ENCODE results near the gene SEC61A1. TPM values are rescaled to one million over a fixed set of nuclear protein-coding genes. Genes with fewer than 3 reads are reported as not detected.

SEC61A1 gene
- total RNA-seq, 1 experiment from 2014 or later, result 148 TPM

DNA sequence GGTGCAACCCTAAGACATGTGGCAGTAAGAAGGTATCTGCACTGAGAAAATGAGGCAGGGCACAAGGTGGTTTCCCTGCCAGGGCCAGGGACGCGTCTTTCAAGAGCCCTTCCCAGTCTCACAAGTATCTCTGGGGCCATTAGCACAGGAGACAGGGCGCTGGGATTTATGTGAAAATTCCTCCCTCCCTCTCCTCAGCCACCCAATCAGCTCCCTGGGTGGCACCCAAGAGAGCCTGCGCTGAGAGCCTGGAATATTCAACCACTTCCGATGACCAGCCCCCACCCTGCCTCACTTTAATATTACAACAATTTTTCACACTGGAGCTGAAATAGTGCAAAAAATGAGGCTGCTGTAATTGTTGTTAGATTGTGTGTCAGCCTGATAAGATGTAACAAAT is 26.1 kb downstream of the SEC61A1 start:
- H3K4me1 ChIP-seq, result peaks cover 10% of the 10 kb centered on the region
- H3K36me3 ChIP-seq, result peaks cover 26% of the 10 kb centered on the region
- no peak overlapping the region for H3K27ac ChIP-seq
- no peak for DNase-seq
- H3K9me3 ChIP-seq (replicated peaks), result no peaks in the 10 kb centered on the region
- no peak overlapping the region for H3K4me3 ChIP-seq
- H3K27me3 ChIP-seq, result no peaks in the 10 kb centered on the region

DNA sequence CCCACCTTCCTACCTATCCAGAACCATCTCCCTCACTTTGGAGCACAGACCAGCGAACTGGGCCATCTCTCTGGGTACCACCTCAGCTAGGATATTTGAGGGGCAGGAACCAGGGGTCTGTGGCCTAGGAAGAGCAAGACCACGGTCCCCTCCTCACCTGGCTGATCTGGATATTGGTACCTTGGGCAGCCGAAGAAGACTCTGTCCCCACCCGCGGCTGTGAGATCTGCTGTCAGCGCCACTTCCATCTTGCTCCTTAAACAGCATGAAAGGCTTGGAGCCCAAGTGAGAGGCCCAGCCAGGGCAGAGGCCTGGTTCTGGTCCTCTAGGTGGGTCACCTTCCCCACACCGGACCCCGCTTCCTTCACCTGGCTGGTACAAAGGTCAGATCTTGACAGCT is 26.6 kb downstream of the SEC61A1 start:
- Histone ChIP-seq H3K27me3 (no peaks in the 10 kb centered on the region), H3K36me3 (peaks cover 26% of the 10 kb centered on the region), H3K4me1 (peaks cover 10% of the 10 kb centered on the region), H3K9me3 (replicated peaks) (no peaks in the 10 kb centered on the region), H3K27ac (no peak overlapping the region), H3K4me3 (no peak overlapping the region)
- DNase-seq, result no peak

DNA sequence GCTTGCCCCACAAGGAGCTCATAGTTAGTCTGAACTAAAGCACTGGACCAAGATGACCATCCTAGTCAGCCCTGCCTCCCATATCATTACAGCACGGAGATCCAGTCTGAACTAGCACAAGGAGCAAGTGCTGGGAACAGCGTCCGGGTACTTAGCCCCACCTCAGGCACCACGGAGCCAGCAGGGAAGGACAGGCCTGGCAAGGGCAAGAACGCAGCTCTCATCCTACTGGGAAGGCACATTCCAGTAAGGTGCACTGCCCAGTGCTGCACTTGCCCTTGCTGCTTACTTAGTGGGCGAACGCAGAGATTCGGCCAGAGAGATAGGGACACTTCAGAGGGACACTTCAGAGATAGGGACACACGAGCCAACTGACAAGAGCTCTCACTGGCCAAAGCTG is 27.6 kb downstream of the SEC61A1 start:
- H3K36me3 ChIP-seq, result peaks cover 29% of the 10 kb centered on the region

DNA sequence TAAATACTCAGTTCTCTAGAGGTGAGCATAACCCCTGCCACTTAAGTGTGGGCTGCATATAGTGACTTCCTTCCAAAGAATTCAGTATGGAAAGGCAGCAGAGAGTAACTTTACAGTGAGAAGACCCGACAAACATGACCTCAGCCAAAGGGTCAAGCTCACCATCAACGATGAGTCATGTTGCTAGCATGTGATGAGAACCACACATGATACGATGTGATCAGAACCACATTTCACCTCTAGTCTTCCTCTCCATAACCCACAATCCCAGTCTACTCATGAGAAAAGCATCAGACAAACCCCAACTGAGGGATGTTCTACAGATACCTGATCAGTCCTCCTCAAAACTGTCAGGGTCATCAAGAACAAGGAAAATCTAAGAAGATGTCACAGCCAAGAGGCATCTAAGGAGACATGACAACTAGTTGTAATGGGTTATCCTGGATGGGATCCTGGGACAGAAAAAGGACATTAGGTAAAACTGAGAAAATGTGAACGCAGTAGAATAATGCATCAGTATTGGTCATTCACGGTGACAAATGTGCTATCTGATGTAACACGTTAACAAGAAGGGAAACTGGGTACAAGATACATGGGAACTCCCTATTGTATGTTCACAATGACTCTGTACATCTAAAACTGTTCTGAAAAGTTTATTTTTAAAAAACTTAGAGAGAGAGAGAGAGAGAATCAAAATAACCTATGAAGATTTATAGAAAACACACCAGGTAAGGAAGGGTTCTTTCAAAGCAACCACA is 28.3 kb downstream of the SEC61A1 start:
- Histone ChIP-seq H3K4me1 (peaks cover 10% of the 10 kb centered on the region), H3K4me3 (no peak overlapping the region), H3K9me3 (replicated peaks) (no peaks in the 10 kb centered on the region), H3K36me3 (peaks cover 25% of the 10 kb centered on the region), H3K27ac (no peak overlapping the region), H3K27me3 (no peaks in the 10 kb centered on the region)
- DNase-seq, result peak; percentile 29 to 41

More for the DNA sequence above, 27.6 kb downstream of the SEC61A1 start:
- no peak overlapping the region for H3K4me3 ChIP-seq
- H3K4me1 ChIP-seq, result peaks cover 10% of the 10 kb centered on the region
- no peak overlapping the region for H3K27ac ChIP-seq
- H3K9me3 ChIP-seq (replicated peaks), result no peaks in the 10 kb centered on the region
- no peak for DNase-seq
- no peaks in the 10 kb centered on the region for H3K27me3 ChIP-seq

DNA sequence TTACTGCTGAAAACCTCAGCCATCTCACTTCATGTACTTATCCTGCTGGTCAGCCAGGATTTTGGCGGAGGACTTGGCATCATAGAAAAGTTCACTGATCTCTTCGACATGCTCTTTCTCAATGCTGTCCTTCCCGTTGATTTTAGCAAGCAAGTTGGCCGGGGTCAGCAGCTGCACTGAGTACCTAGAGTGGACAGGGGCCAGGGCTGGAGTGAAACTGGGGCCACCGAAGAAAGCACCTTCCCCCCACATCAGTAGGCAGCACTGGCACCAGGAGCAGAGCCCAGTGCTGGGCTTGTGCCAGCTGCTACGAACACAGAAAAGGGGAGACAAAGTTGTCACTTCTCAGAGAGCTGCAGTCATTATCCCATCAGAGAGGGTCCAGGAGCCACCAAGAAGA is 29.0 kb downstream of the SEC61A1 start:
- no peaks in the 10 kb centered on the region for H3K9me3 ChIP-seq (replicated peaks)
- H3K27me3 ChIP-seq, result no peaks in the 10 kb centered on the region
- H3K27ac ChIP-seq, result no peak overlapping the region
- DNase-seq, result no peak
- H3K36me3 ChIP-seq, result peaks cover 21% of the 10 kb centered on the region
- H3K4me1 ChIP-seq, result peaks cover 10% of the 10 kb centered on the region
- H3K4me3 ChIP-seq, result no peak overlapping the region

DNA sequence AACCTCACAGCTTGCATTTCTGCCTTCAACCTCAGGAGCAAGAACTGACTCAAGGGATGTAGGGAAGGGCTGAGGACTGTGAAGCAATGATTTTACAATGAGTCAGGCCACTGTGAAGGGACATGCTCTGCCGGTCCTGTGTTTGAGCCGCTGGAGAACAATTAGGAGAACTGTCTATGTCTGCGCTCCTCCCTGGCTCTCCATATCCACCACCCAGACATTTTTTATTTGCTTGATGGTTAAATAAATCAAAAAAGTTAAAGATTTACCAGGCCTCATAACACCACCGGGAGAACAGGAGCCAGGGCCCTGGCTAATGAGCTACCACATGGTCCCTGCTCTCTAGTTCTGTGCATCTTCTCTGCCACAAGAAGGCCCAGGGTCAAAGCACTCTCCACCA is 29.6 kb downstream of the SEC61A1 start:
- peaks cover 20% of the 10 kb centered on the region for H3K36me3 ChIP-seq
- H3K4me1 ChIP-seq, result peaks cover 10% of the 10 kb centered on the region
- H3K9me3 ChIP-seq (replicated peaks), result no peaks in the 10 kb centered on the region
- no peak overlapping the region for H3K27ac ChIP-seq
- H3K27me3 ChIP-seq, result no peaks in the 10 kb centered on the region
- DNase-seq, result no peak
- H3K4me3 ChIP-seq, result no peak overlapping the region

DNA sequence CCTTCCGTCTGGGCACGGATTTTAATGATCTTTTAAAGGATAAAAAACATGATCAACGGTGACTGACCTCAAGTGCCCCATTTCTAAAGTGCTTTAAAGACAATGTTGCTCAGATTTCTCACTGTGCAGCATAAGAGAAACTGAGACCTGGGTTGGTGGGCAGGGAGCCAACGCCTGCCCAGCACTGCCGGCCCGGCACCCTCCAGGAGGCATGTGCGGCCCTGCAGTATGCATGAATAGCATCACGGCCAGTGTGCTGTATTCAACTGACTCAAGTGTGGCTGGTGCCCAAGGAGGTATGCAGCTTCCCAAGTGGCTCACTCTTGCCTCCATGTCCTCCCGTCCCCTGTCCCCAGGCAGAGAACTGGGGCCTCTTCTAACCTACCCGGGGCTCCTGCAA is 30.3 kb downstream of the SEC61A1 start:
- H3K27ac ChIP-seq, result no peak overlapping the region
- no peak for DNase-seq
- no peaks in the 10 kb centered on the region for H3K27me3 ChIP-seq
- peaks cover 10% of the 10 kb centered on the region for H3K4me1 ChIP-seq
- peaks cover 24% of the 10 kb centered on the region for H3K36me3 ChIP-seq
- no peak overlapping the region for H3K4me3 ChIP-seq
- H3K9me3 ChIP-seq (replicated peaks), result no peaks in the 10 kb centered on the region

DNA sequence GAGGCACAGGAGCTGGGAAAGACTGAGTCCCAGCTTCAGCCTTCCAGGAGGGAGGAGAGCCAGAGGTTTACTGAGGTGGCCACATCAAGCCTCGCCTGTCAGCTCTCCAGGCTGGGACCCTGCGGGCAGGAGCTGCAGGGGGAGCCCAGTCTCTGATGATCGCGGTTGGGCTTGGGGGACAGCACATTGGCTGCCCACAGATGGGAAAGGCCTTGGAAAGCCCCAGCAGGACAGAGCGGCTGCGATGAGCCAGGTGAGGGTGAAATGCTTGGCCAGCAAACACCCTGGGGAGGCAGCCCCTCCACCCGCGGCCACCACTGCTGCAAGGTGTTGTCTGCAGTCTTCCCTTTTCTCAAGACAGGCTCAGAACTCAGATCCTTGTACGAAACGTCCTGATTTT is 31.2 kb downstream of the SEC61A1 start:
- no peak overlapping the region for H3K27ac ChIP-seq
- H3K36me3 ChIP-seq, result peaks cover 25% of the 10 kb centered on the region
- H3K9me3 ChIP-seq (replicated peaks), result no peaks in the 10 kb centered on the region
- no peaks in the 10 kb centered on the region for H3K27me3 ChIP-seq
- H3K4me1 ChIP-seq, result peaks cover 10% of the 10 kb centered on the region
- H3K4me3 ChIP-seq, result no peak overlapping the region
- no peak for DNase-seq

DNA sequence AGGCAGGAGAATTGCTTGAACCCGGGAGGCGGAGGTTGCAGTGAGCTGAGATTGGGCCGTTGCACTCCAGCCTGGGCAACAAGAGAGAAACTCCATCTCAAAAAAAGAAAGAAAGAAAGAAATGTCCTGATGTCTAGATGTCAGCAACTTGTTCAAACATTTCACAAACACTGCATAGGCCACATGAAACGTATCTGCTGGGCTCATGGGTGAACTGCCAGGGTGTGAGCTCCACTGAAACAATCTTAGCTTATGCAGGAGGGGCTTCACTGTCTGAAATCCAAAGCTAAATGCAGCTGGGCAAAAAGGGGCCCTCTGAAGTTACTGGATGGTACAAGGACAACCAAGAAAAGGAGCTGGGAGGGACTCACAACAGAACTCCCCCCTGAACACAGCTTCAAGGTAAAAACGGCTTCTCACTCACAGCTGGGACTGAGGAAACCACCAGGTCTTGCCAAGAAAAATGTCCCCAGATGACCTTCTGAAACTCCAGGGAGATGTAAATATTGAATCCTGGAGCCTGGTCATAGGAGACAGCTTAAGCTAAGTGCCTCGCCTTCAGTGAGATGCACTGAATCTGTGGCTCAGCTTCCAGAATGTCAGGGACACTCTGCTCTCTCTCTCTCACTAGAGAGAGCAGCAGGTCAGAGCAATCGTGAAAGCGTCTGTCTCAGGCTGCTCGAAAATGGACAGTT is 31.9 kb downstream of the SEC61A1 start:
- Histone ChIP-seq H3K27me3 (no peaks in the 10 kb centered on the region), H3K36me3 (peaks cover 25% of the 10 kb centered on the region), H3K9me3 (replicated peaks) (no peaks in the 10 kb centered on the region), H3K27ac (no peak overlapping the region), H3K4me3 (no peak overlapping the region), H3K4me1 (peaks cover 10% of the 10 kb centered on the region)
- DNase-seq, result no peak

DNA sequence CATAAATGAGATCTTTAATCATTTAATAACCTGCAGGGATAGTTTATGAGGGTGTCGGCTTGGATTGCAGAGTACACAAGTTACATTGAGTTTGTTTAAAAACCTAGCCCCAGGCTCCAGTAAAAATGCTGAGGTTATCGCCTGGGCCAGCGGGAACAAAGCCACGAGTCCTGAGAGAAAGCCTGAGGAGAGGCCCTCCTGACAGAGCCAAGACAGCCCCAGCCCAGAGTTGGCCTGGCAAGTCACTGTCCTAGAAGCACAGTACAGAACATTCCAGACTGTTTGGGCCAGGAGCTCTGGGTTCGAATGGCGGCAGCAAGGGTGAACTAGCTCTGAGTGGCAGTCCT is 32.4 kb downstream of the SEC61A1 start:
- Histone ChIP-seq H3K27ac (no peak overlapping the region), H3K4me3 (no peak overlapping the region), H3K4me1 (peaks cover 10% of the 10 kb centered on the region), H3K9me3 (replicated peaks) (no peaks in the 10 kb centered on the region), H3K27me3 (no peaks in the 10 kb centered on the region), H3K36me3 (peaks cover 25% of the 10 kb centered on the region)
- DNase-seq, result no peak

DNA sequence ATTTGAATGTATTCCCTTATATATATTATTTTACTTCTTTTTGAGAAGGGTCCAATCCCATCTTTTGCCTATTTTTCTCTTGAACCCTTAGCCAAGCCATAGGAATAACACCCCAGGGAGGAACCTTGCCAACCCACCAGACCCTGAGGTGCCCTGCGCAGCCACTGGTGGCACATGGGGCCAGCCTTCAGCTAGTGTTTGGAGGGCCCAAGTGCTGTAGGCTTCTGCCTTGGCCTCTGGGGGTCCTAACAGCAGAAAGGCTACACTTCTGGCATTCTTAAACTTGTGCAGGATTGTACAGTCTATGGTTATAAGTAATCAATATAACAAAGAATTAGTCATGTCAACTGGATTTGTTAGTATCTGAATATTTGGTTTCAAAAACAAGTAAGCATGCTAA is 36.9 kb downstream of the SEC61A1 start:
- Histone ChIP-seq H3K9me3 (replicated peaks) (no peaks in the 10 kb centered on the region), H3K4me3 (no peak overlapping the region), H3K27ac (no peak overlapping the region), H3K27me3 (no peaks in the 10 kb centered on the region), H3K4me1 (no peaks in the 10 kb centered on the region), H3K36me3 (peaks cover 18% of the 10 kb centered on the region)
- DNase-seq, result no peak

DNA sequence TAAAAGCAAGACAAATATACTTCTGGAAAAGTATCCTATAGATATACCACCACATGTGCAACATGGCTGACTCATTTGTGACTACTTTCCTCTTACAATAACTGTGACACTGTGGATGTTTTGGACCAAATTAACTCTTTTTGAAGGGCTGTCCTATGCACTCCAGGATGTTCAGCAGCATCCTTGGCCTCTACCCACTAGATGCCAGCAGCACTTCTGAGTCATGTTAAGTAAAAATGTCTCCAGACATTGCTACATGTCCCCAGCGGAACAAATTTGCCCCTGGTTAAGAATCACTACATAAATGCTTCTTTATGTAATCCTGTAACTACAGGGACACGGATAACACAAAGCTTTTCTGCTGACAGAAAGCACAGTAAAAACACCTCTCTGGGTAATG is 39.3 kb downstream of the SEC61A1 start:
- Histone ChIP-seq H3K27me3 (no peaks in the 10 kb centered on the region), H3K9me3 (replicated peaks) (no peaks in the 10 kb centered on the region), H3K4me1 (no peaks in the 10 kb centered on the region), H3K27ac (no peak overlapping the region), H3K36me3 (peaks cover 22% of the 10 kb centered on the region), H3K4me3 (no peak overlapping the region)
- DNase-seq, result no peak

DNA sequence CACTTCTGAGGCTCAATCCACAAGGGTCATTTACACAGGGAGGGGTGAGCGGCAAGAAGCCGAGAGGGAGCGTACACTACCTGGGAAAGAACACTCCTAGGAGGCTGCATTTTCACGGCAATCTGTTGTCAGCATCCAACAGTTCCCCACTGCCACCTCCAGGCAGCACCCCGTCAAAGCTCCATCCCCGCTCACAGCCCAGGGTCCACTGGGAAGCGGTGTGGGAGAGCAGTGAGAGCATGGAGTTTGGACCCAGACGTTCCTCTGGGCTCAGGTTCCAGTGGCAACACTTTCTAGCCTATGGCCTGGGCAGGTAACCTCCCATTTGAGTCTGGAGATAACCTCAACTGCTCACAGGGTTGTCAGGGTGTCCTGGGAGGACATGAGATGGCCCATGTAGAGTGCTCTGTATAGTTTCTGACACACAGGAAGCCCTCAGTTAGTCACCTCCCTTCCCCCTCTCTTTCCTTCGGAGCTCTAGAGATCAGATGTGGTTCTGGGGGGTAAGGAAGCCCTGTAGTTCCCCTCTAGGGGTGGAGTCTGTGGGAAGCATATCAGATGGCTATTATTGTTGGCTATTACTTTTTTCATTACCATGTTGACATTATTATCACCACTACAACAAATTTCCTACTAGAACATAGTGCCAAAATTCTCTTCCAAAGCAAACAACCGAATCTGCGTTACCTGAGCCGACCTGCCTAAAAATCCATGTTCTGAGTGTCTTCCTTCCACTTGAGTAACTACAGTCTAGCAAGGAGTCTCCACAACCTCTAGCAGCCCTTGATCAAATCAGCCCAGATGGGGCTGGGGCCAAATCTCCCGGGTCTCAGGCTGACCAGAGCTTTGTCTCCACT is 42.3 kb downstream of the SEC61A1 start:
- no peak for DNase-seq
- H3K27me3 ChIP-seq, result no peaks in the 10 kb centered on the region
- H3K27ac ChIP-seq, result no peak overlapping the region
- peaks cover 8% of the 10 kb centered on the region for H3K4me1 ChIP-seq
- H3K4me3 ChIP-seq, result no peak overlapping the region
- H3K36me3 ChIP-seq, result peaks cover 41% of the 10 kb centered on the region
- H3K9me3 ChIP-seq (replicated peaks), result no peaks in the 10 kb centered on the region

DNA sequence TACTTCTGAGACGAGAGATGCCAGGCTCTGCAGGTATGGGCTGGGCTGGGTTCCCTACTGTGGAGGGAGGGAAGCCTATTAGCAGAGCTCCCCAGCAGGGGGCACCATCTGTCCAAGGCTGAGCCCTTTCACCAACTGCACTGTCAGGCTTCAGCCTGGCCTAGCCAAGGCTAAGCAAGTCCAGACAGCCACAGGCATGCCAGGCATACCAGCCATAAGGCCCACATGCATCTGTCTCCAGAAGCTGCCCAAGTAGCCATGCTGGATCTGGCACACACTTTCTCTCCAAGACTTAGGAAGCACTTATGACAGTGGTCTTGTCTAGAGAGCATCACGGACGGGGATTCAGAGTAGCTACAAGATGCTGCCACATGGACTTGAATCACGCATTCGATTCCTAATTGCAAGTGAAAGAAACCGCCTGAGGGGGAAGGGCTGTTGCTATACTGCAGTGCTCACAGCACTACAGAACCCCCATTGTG is 43.0 kb downstream of the SEC61A1 start:
- peak; percentile 80 to 86 for DNase-seq
- no peaks in the 10 kb centered on the region for H3K27me3 ChIP-seq
- peaks cover 48% of the 10 kb centered on the region for H3K36me3 ChIP-seq
- peaks cover 8% of the 10 kb centered on the region for H3K4me1 ChIP-seq
- peak overlapping the region; percentile 21; the same call in 1 of the 2 replicates for H3K27ac ChIP-seq
- no peak overlapping the region for H3K4me3 ChIP-seq
- H3K9me3 ChIP-seq (replicated peaks), result no peaks in the 10 kb centered on the region

DNA sequence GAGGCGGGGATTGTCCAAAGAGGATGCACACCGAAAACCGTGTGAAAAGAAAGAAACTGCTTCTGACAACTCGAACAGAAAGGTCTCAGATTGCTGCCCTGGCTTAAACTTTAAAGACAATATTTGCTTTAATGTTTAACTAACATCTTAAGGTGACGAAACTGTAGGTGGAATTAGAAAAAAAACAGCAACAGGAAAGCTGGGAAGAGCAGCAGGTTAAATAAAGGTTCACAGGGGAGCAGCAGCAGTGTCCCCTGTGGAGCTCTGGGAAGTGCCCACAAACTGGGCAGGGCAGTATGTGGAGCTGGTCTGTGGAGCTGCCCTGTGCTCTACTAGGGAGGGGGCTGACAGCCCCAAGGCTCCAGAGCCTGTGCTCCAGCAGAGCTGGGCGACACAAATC is 46.0 kb downstream of the SEC61A1 start:
- Histone ChIP-seq H3K4me1 (peaks cover 8% of the 10 kb centered on the region), H3K36me3 (peaks cover 69% of the 10 kb centered on the region), H3K27me3 (no peaks in the 10 kb centered on the region), H3K27ac (no peak overlapping the region), H3K4me3 (no peak overlapping the region), H3K9me3 (replicated peaks) (no peaks in the 10 kb centered on the region)
- no peak for DNase-seq

All from SJCRH30 (cell line).